Right lobe of liver (tissue), 6 donors: ENCODE measurements around the gene DIAPH2. TPM values are rescaled to one million over a fixed set of nuclear protein-coding genes. Genes with fewer than 3 reads are reported as not detected.

Source experiments
- ATAC-seq, 4 donors: fragments of 200-7000 bp; cut with Tn5 transposase; one replicate each; pipeline ENCODE4 v1.9.1; 2020; ENCODE audit warnings: mild to moderate bottlenecking in 4 of 4, moderate library complexity in 4 of 4
- DNase-seq, 3 donors: peaks; one replicate each; pipeline ENCODE4 v3.0.0-alpha.2; 2020
- H3K27ac ChIP-seq, 3 donors: fragments of 200-600 bp; one replicate each; pipeline ENCODE4 v1.8.0; 2022
- H3K27me3 ChIP-seq, 2 donors: fragments of 200-600 bp; one replicate each; pipeline ENCODE4 v1.8.0; 2022
- H3K36me3 ChIP-seq, 4 donors: fragments of 200-600 bp; sonication (generic) in 1 of 4; one replicate each; pipeline versions ENCODE4 v1.5.1 to v1.8.0; 2017 to 2022; ENCODE audit warnings: control low read depth in 1 of 4
- H3K4me1 ChIP-seq, 4 donors: fragments of 200-600 bp; sonication (generic) in 1 of 4; one replicate each; pipeline versions ENCODE4 v1.5.1 to v1.8.0; 2017 to 2022; ENCODE audit warnings: control low read depth in 1 of 4
- H3K4me3 ChIP-seq, 3 donors: fragments of 200-600 bp; one replicate each; pipeline ENCODE4 v1.8.0; 2022
- H3K9me3 ChIP-seq, 4 donors: fragments of 200-600 bp; sonication (generic) in 1 of 4; one replicate each; pipeline versions ENCODE4 v1.5.1 to v1.8.0; 2017 to 2022; ENCODE audit warnings: control low read depth in 1 of 4
- CTCF ChIP-seq, 4 donors: fragments of 200-600 bp in 3 of 4; fragments of 450-650 bp in 1 of 4; IDR thresholded peaks; one replicate each; pipeline versions ENCODE4 v1.5.1 to v1.8.0; 2016 to 2022; ENCODE audit warnings: antibody characterized with exemption in 4 of 4, mild to moderate bottlenecking in 2 of 4
- POLR2A ChIP-seq: fragments of 450-650 bp; IDR thresholded peaks from one replicate; pipeline ENCODE4 v1.6.1; 2017; ENCODE audit warnings: antibody characterized with exemption, mild to moderate bottlenecking
- WGBS: methylation state at CpG from one replicate; pipeline ENCODE4 v1.1.6; 2018; ENCODE audit warnings: low coverage, low lambda C conversion rate; ENCODE audit not compliant: insufficient coverage; ENCODE audit errors: missing lambda C conversion rate; 5-methylcytosine and 5-hydroxymethylcytosine counted together
- intact Hi-C, 2 donors: fragments of 100-400 bp; cut with DNase I; formaldehyde crosslinking; loops; one replicate each; pipeline versions ENCODE4 v1.11.2 to v1.14.1; 2022
- total RNA-seq, 6 experiments: library from RNA; depleted of rRNA in 2 of 6; stranded (reverse); fragments of >200 nt in 2 of 6; fragmentation: NEBNext Ultra II Directional in 3 of 6; extraction: Animal tissue kit (Norgen Biotek cat#: 25700) in 3 of 6; gene quantifications; one replicate each; pipeline versions ENCODE4 v1.1.0 to v1.2.4, GENCODE V29; 2016 to 2023
- donor health status: DM: no; HTN: yes; CAD: no.
- donor health status: DM: no; HTN: no; CAD: no.
- donor health status: DM: no; HTN: no; CAD: no.
- donor health status: DM: no; HTN: yes; CAD: no.
- donor health status: DM: no; HTN: yes; CAD: no.

Gene DIAPH2
- total RNA-seq, 6 experiments from 2014 or later, result 10.6 to 20.0 (median 16.4) TPM

GRCh38 chrX:97267396-97268181 lies 582.9 kb downstream of the DIAPH2 start:
- no peaks in the 10 kb centered on the region for H3K27me3 ChIP-seq
- H3K9me3 ChIP-seq, result no peaks in the 10 kb centered on the region
- H3K36me3 ChIP-seq, result no peaks in the 10 kb centered on the region
- intact Hi-C loops, result no loop called here
- ATAC-seq (no peak), DNase-seq (no peak)
- H3K4me1 ChIP-seq, result no peaks in the 10 kb centered on the region
- H3K4me3 ChIP-seq, result no peak overlapping the region
- TF ChIP-seq POLR2A (no peak), CTCF (IDR thresholded peaks at IDR 0.05) (no peak)
- 53% methylated on average over 1 of the region's 4 CpGs for WGBS
- H3K27ac ChIP-seq, result no peak overlapping the region

- Histone ChIP-seq H3K27me3 (no peaks in the 10 kb centered on the region), H3K36me3 (no peaks in the 10 kb centered on the region), H3K4me3 (no peak overlapping the region), H3K4me1 (no peaks in the 10 kb centered on the region), H3K9me3 (no peaks in the 10 kb centered on the region), H3K27ac (no peak overlapping the region)
- TF ChIP-seq CTCF (IDR thresholded peaks at IDR 0.05), result no peak
- TF ChIP-seq POLR2A, result no peak
- 41% methylated on average over 2 of the region's 2 CpGs for WGBS
- ATAC-seq (no peak), DNase-seq (no peak)
- intact Hi-C loops, result no loop called here
Measured at GRCh38 chrX:97268182-97268680, 583.6 kb downstream of the DIAPH2 start.

- no peak for TF ChIP-seq POLR2A
- no peak for TF ChIP-seq CTCF (IDR thresholded peaks at IDR 0.05)
- 89% methylated on average over 2 of the region's 9 CpGs for WGBS
- ATAC-seq, result no peak
- H3K27ac ChIP-seq, result no peak overlapping the region
- no peaks in the 10 kb centered on the region for H3K27me3 ChIP-seq
- H3K36me3 ChIP-seq, result no peaks in the 10 kb centered on the region
- no peaks in the 10 kb centered on the region for H3K4me1 ChIP-seq
- H3K4me3 ChIP-seq, result no peak overlapping the region
- DNase-seq, result no peak
- intact Hi-C loops, result no loop called here
- H3K9me3 ChIP-seq, result no peaks in the 10 kb centered on the region
Measured at GRCh38 chrX:97284531-97284930, 599.9 kb downstream of the DIAPH2 start.

GRCh38 chrX:97290199-97290598 lies 605.6 kb downstream of the DIAPH2 start:
- no peaks in the 10 kb centered on the region for H3K27me3 ChIP-seq
- intact Hi-C loops, result no loop called here
- TF ChIP-seq POLR2A (no peak), CTCF (IDR thresholded peaks at IDR 0.05) (no peak)
- WGBS, result 55% methylated on average over 1 of the region's 1 CpG
- no peaks in the 10 kb centered on the region for H3K36me3 ChIP-seq
- DNase-seq (no peak), ATAC-seq (peak in 3 of 4 donors; percentile 43 to 70 (median 65))
- no peaks in the 10 kb centered on the region for H3K4me1 ChIP-seq
- H3K4me3 ChIP-seq, result no peak overlapping the region
- no peaks in the 10 kb centered on the region for H3K9me3 ChIP-seq
- H3K27ac ChIP-seq, result no peak overlapping the region
